Nephron (organoid): Measurements from ENCODE around the gene NKAIN2.
A peak's percentile ranks its signal among the peaks of the same experiment; 100 is the strongest.
"Not testable (repeated sequence)": the region's sequence is repeated elsewhere in the genome, so short reads cannot be mapped to it uniquely, and the experiment has no call there.

Experiments used
- H3K27ac Mint-ChIP-seq, 3 experiments: 2 replicates each; pipeline ENCODE4 v1.8.0; 2020; ENCODE audit warnings: mixed read lengths in 3 of 3, mild to moderate bottlenecking in 2 of 3, moderate library complexity in 1 of 3
- H3K27me3 Mint-ChIP-seq: 2 replicates; pipeline ENCODE4 v1.8.0; 2021; ENCODE audit warnings: low read depth, mild to moderate bottlenecking, moderate library complexity, mixed read lengths
- H3K36me3 Mint-ChIP-seq: 2 replicates; pipeline ENCODE4 v1.8.0; 2020; ENCODE audit warnings: low read depth, mixed read lengths
- H3K4me1 Mint-ChIP-seq: 2 replicates; pipeline ENCODE4 v1.8.0; 2020; ENCODE audit warnings: mixed read lengths
- H3K4me3 Mint-ChIP-seq, 3 experiments: 2 replicates each; pipeline ENCODE4 v1.8.0; 2020; ENCODE audit warnings: mild to moderate bottlenecking in 3 of 3, mixed read lengths in 3 of 3, moderate library complexity in 2 of 3
- H3K9me3 Mint-ChIP-seq: 2 replicates; pipeline ENCODE4 v1.8.0; 2020; ENCODE audit warnings: mixed read lengths
- TF ChIP-seq, protein P1 (sequence below), 3 experiments: fragments of 200-600 bp; sonication (generic); IDR thresholded peaks; one replicate each; pipeline ENCODE4 v1.5.0; 2021; ENCODE audit warnings: antibody characterized with exemption in 3 of 3; ENCODE audit not compliant: unreplicated experiment in 3 of 3

NKAIN2 gene

DNA sequence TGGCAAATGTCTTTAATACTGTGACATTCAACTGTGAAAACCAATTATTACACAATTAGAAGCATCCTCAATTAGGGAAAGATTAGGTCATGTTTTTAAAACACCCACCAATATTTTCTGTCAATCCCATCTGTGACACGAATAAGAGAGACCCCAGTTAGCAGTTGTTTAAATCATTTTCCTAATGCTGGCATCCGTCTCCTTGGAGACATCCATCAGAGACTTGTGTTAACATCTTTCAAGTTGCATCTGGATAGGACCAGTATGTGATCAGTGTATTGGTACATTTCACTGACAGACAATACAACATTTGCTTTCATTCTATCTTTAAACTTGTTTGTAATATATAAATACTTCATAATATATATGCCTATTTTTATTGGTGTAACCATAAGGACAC, 737.9 kb downstream of the NKAIN2 start:
- Mint-ChIP-seq H3K27ac (no peak overlapping the region), H3K9me3 (no peaks in the 10 kb centered on the region), H3K36me3 (no peaks in the 10 kb centered on the region), H3K4me3 (no peak overlapping the region), H3K27me3 (no peaks in the 10 kb centered on the region), H3K4me1 (no peaks in the 10 kb centered on the region)
- TF ChIP-seq, protein P1, sequence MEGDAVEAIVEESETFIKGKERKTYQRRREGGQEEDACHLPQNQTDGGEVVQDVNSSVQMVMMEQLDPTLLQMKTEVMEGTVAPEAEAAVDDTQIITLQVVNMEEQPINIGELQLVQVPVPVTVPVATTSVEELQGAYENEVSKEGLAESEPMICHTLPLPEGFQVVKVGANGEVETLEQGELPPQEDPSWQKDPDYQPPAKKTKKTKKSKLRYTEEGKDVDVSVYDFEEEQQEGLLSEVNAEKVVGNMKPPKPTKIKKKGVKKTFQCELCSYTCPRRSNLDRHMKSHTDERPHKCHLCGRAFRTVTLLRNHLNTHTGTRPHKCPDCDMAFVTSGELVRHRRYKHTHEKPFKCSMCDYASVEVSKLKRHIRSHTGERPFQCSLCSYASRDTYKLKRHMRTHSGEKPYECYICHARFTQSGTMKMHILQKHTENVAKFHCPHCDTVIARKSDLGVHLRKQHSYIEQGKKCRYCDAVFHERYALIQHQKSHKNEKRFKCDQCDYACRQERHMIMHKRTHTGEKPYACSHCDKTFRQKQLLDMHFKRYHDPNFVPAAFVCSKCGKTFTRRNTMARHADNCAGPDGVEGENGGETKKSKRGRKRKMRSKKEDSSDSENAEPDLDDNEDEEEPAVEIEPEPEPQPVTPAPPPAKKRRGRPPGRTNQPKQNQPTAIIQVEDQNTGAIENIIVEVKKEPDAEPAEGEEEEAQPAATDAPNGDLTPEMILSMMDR (IDR thresholded peaks at IDR 0.05; ENCODE audit: unreplicated experiment in 3 of 3), result no peak

DNA sequence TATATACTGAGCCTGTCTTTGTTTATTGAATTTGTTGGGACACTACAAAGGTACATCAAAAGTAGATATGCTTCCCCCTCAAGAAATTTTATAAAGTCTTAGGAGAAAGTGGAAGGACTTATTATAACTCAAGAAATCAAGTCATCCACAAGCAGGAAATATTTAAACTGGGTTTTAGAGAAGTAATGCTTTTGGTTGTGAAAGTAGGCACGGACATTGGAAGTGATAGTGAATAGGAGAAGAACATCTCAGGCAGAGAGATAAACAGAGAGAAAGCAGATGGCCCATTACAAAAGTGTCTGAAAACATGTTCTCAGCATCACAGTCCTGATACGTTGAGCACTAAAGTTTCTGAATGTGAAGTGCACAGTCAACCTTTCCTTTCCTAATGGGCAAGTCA, 742.9 kb downstream of the NKAIN2 start:
- H3K4me3 Mint-ChIP-seq, result no peak overlapping the region
- peaks cover 4% of the 10 kb centered on the region for H3K9me3 Mint-ChIP-seq
- H3K36me3 Mint-ChIP-seq, result no peaks in the 10 kb centered on the region
- TF ChIP-seq, protein P1 (IDR thresholded peaks at IDR 0.05; ENCODE audit: unreplicated experiment in 3 of 3), result no peak
- no peaks in the 10 kb centered on the region for H3K27me3 Mint-ChIP-seq
- H3K4me1 Mint-ChIP-seq, result peaks cover 16% of the 10 kb centered on the region
- no peak overlapping the region for H3K27ac Mint-ChIP-seq

DNA sequence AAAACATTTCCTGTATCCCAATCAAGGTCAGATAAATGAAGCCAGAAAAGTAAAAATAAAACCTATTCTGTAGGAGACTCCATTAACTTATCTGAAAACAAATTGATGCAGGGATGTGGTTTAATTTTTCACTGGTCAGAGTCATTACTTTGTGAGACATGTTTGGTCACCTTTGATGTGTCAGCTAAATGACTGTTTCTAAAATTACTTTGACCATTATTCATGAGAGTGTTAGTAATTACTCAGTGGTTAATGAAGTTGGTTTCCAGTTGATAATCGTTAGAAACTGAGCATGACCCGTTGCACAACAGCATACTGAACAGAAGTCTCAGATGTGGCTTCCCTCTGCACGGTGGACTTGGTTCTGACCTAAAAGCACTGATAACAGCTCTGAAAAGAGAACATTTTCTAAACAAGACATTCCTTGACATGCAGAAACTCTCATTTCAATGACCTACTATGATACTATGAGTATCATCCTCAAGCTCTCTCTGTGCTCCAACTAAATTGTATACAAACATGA, 748.1 kb downstream of the NKAIN2 start:
- no peak overlapping the region for H3K27ac Mint-ChIP-seq
- H3K9me3 Mint-ChIP-seq, result peaks cover 15% of the 10 kb centered on the region
- H3K27me3 Mint-ChIP-seq, result no peaks in the 10 kb centered on the region
- H3K36me3 Mint-ChIP-seq, result no peaks in the 10 kb centered on the region
- TF ChIP-seq, protein P1 (IDR thresholded peaks at IDR 0.05; ENCODE audit: unreplicated experiment in 3 of 3), result no peak
- H3K4me3 Mint-ChIP-seq, result no peak overlapping the region
- H3K4me1 Mint-ChIP-seq, result peaks cover 16% of the 10 kb centered on the region

DNA sequence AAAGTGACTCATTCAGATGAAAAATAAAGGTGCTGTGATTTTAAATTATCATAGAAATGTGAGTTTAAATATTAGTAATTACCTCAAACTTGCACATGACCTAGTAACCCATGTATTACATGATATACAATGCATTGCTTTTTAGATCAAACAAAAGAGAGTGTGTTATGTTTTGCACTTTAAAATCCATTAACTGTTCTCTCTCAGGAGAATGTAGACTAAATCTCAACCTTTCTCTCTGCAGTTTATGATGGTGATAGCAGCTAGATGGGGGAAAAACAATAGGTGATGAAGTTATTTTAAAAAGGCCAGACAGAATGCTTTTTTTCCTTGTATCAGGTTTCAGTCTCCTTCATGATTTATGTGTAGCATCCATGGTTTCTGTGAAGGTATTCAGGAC, 754.2 kb downstream of the NKAIN2 start:
- H3K36me3 Mint-ChIP-seq, result no peaks in the 10 kb centered on the region
- peaks cover 22% of the 10 kb centered on the region for H3K4me1 Mint-ChIP-seq
- no peak overlapping the region for H3K4me3 Mint-ChIP-seq
- TF ChIP-seq, protein P1 (IDR thresholded peaks at IDR 0.05; ENCODE audit: unreplicated experiment in 3 of 3), result no peak
- peak overlapping the region in 2 of 3 experiments; percentile 6 to 19 for H3K27ac Mint-ChIP-seq
- peaks cover 14% of the 10 kb centered on the region for H3K9me3 Mint-ChIP-seq
- no peaks in the 10 kb centered on the region for H3K27me3 Mint-ChIP-seq

DNA sequence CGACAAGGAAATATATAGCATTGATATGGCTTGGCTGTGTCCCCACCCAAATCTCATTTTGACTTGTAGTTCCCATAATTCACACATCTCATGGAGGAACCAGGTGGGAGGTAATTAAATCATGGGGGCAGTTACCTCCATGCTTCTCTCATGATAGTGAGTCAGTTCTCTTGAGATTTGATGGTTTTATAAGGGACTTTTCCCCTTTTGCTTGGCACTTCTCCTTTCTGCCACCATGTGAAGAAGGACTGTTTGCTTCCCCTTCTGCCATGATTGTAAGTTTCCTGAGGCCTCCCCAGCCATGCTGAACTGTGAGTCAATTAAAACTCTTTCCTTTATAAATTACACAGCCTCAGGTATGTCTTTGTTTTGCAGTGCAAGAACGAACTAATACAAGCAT, 756.4 kb downstream of the NKAIN2 start:
- Mint-ChIP-seq H3K9me3 (peaks cover 14% of the 10 kb centered on the region), H3K4me1 (peaks cover 22% of the 10 kb centered on the region)
- H3K27me3 Mint-ChIP-seq, H3K27ac Mint-ChIP-seq, H3K4me3 Mint-ChIP-seq, H3K36me3 Mint-ChIP-seq: not testable (repeated sequence)

DNA sequence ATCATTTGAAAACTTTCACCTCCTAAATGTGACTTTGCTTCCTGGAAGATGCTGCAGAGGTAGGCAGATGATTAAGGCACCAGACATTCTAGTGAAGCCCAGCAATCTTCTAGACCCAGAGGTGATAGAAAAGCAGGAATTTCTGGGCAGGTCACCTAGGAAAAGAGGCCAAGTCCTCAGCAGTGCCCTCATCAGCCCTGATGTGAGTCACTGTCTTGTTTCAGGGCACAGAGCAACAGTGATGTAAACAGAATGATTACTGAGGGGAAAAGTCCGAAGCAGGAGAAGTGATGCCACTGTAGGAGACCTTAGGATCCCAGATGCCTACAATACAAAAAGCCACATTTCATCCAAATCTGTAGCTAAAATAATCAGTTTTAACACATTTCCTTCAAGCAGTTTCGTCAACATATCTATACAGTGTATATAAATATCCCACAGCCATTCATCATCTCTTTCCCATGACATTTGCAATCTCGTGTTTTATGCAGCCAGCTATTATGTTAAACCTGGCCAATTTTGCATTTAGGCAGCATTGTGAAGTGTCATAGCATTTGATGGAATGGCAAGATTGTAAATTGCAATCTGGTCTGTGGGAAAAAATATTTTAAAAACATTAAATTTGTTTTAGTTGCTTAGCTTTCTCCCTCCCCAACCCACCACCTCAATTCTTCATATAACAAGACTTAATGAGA, 757.4 kb downstream of the NKAIN2 start:
- Mint-ChIP-seq H3K4me3 (no peak overlapping the region), H3K27me3 (no peaks in the 10 kb centered on the region), H3K4me1 (peaks cover 22% of the 10 kb centered on the region), H3K9me3 (peaks cover 8% of the 10 kb centered on the region), H3K36me3 (no peaks in the 10 kb centered on the region), H3K27ac (no peak overlapping the region)
- TF ChIP-seq, protein P1 (IDR thresholded peaks at IDR 0.05; ENCODE audit: unreplicated experiment in 3 of 3), result no peak
